Transverse colon (tissue), 3 donors: ENCODE results near the gene GTF2H4.

Experiments
- CTCF ChIP-seq, 5 experiments: fragments of 200-600 bp in 3 of 5; fragments of 450-650 bp in 2 of 5; sonication (generic) in 3 of 5; IDR thresholded peaks; 1 replicate in 2 of 5; 2 replicates in 3 of 5; pipeline ENCODE4 v1.5.1; 2016 to 2017; ENCODE audit warnings: antibody characterized with exemption in 5 of 5, inconsistent platforms in 3 of 5, mild to moderate bottlenecking in 2 of 5, moderate library complexity in 1 of 5
- EP300 ChIP-seq: sonication (generic); formaldehyde crosslinking; IDR thresholded peaks from one replicate; pipeline ENCODE4 v1.6.1; 2017; ENCODE audit warnings: antibody characterized with exemption, low read depth
- POLR2A ChIP-seq: fragments of 450-650 bp; IDR thresholded peaks from one replicate; pipeline ENCODE4 v1.6.1; 2016; ENCODE audit warnings: antibody characterized with exemption, mild to moderate bottlenecking, moderate library complexity

- TF ChIP-seq CTCF (IDR thresholded peaks at IDR 0.05) (no peak), EP300 (no peak), POLR2A (no peak)
Observed at GRCh38 chr6:30914854-30915590, 7.0 kb downstream of the GTF2H4 start.
